GM19438 (cell line): ENCODE results near the gene IMPG1.

Source experiments
- ATAC-seq: cut with Tn5 transposase; IDR thresholded peaks from one replicate; pipeline ENCODE4 v1.9.1; 2021; ENCODE audit warnings: low read depth; ENCODE audit not compliant: unreplicated experiment

Gene IMPG1

GRCh38 chr6:76072562-76072961 lies at the start of gene IMPG1:
Gene IMPG1, minus strand, starts transcription at chr6:76072662. Its CDS starts 174 bp downstream, at chr6:76072488.
- no peak for ATAC-seq

- no peak for ATAC-seq
These were observed 47.8 kb upstream of the IMPG1 start for GRCh38 chr6:76120302-76120701.

- no peak for ATAC-seq
These were observed 819 bp upstream of the IMPG1 start for GRCh38 chr6:76073281-76073680.

- no peak for ATAC-seq
These were observed 15.0 kb downstream of the IMPG1 start for GRCh38 chr6:76057469-76057868.

- no peak for ATAC-seq
These were observed 20.1 kb downstream of the IMPG1 start for GRCh38 chr6:76052314-76052713.

GRCh38 chr6:76043690-76044089 lies 28.8 kb downstream of the IMPG1 start:
- ATAC-seq: no peak

GRCh38 chr6:76035713-76036112 lies 36.7 kb downstream of the IMPG1 start:
- no peak for ATAC-seq

- no peak for ATAC-seq
These were observed 46.4 kb downstream of the IMPG1 start for GRCh38 chr6:76026101-76026500.

GRCh38 chr6:76014626-76015530 lies 57.6 kb downstream of the IMPG1 start:
- ATAC-seq: no peak

GRCh38 chr6:76004202-76004601 lies 68.3 kb downstream of the IMPG1 start:
- ATAC-seq: no peak

GRCh38 chr6:76003686-76004085 lies 68.8 kb downstream of the IMPG1 start:
- no peak for ATAC-seq

- no peak for ATAC-seq
These were observed 69.3 kb downstream of the IMPG1 start for GRCh38 chr6:76003113-76003512.

GRCh38 chr6:76000629-76001028 lies 71.8 kb downstream of the IMPG1 start:
- no peak for ATAC-seq

GRCh38 chr6:75997696-75998095 lies 74.8 kb downstream of the IMPG1 start:
- no peak for ATAC-seq

GRCh38 chr6:75993236-75994162 lies 79.0 kb downstream of the IMPG1 start:
- no peak for ATAC-seq

GRCh38 chr6:75991941-75992340 lies 80.5 kb downstream of the IMPG1 start:
- ATAC-seq: no peak

GRCh38 chr6:75986935-75987334 lies 85.5 kb downstream of the IMPG1 start:
- no peak for ATAC-seq

GRCh38 chr6:75975904-75976303 lies 96.6 kb downstream of the IMPG1 start:
- ATAC-seq: no peak

GRCh38 chr6:75970093-75970492 lies 102.4 kb downstream of the IMPG1 start:
- ATAC-seq: no peak

GRCh38 chr6:75968143-75968542 lies 104.3 kb downstream of the IMPG1 start:
- no peak for ATAC-seq

GRCh38 chr6:75963569-75963968 lies 108.9 kb downstream of the IMPG1 start:
- ATAC-seq: no peak
